Spleen (tissue), 7 donors: ENCODE measurements around the gene PAX5.

ENCODE experiments used
- POLR2A ChIP-seq, 3 donors: fragments of 450-650 bp; IDR thresholded peaks; one replicate each; pipeline ENCODE4 v1.5.1; 2017; ENCODE audit warnings: antibody characterized with exemption in 3 of 3, mild to moderate bottlenecking in 1 of 3
- POLR2AphosphoS5 ChIP-seq, 3 donors: sonication (generic); formaldehyde crosslinking; IDR thresholded peaks; one replicate each; pipeline ENCODE4 v1.5.1; 2017; ENCODE audit warnings: antibody characterized with exemption in 3 of 3
- TF ChIP-seq, protein P1 (sequence below), 11 experiments: fragments of 200-600 bp in 7 of 11; fragments of 450-650 bp in 4 of 11; sonication (generic) in 4 of 11; IDR thresholded peaks in 8 of 11; conservative IDR thresholded peaks in 3 of 11; 1 replicate in 7 of 11; 2 replicates in 4 of 11; pipeline versions ENCODE4 v1.4.0 to v1.8.0; 2016 to 2021; ENCODE audit warnings: antibody characterized with exemption in 11 of 11, inconsistent platforms in 4 of 11, mild to moderate bottlenecking in 1 of 11
- donor health status: DM: no; HTN: no; CAD: no; lungs with moderate emphysema.
- donor health status: DM: no; HTN: no; CAD: no.
- donor health status: DM: no; HTN: no; CAD: no.

DNA sequence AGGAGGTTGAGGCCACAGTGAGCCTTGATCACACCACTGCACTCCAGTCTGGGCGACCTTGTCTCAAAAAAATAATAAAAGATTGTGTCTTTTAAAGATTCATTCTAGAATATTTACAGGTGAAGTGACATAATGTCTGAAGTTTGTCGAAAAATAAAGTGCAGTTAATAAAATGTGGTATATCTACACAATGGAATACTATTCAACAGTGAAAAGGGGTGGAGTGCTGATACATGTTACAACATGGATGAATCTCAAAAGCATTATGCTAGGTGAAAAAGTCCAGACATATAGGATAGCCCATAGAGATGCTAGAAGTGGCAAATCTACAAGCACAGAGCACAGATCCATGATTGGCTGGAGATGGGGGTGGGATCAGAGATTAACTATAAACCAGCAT, 101.9 kb downstream of the PAX5 start:
- TF ChIP-seq, protein P1, sequence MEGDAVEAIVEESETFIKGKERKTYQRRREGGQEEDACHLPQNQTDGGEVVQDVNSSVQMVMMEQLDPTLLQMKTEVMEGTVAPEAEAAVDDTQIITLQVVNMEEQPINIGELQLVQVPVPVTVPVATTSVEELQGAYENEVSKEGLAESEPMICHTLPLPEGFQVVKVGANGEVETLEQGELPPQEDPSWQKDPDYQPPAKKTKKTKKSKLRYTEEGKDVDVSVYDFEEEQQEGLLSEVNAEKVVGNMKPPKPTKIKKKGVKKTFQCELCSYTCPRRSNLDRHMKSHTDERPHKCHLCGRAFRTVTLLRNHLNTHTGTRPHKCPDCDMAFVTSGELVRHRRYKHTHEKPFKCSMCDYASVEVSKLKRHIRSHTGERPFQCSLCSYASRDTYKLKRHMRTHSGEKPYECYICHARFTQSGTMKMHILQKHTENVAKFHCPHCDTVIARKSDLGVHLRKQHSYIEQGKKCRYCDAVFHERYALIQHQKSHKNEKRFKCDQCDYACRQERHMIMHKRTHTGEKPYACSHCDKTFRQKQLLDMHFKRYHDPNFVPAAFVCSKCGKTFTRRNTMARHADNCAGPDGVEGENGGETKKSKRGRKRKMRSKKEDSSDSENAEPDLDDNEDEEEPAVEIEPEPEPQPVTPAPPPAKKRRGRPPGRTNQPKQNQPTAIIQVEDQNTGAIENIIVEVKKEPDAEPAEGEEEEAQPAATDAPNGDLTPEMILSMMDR (IDR thresholded peaks at IDR 0.05 in 8 of 11, conservative IDR thresholded peaks at IDR 0.05 in 3 of 11): no peak
- TF ChIP-seq POLR2A (IDR thresholded peaks at IDR 0.05): no peak
- no peak for TF ChIP-seq POLR2AphosphoS5 (IDR thresholded peaks at IDR 0.05)
